HG03575 (cell line): Measurements from ENCODE around the gene TWNK.

Source experiments
- ATAC-seq: cut with Tn5 transposase; IDR thresholded peaks from one replicate; pipeline ENCODE4 v1.9.1; 2021; ENCODE audit not compliant: unreplicated experiment, insufficient number of reproducible peaks, low FRiP score; ENCODE audit errors: extremely low read depth

Gene TWNK

DNA sequence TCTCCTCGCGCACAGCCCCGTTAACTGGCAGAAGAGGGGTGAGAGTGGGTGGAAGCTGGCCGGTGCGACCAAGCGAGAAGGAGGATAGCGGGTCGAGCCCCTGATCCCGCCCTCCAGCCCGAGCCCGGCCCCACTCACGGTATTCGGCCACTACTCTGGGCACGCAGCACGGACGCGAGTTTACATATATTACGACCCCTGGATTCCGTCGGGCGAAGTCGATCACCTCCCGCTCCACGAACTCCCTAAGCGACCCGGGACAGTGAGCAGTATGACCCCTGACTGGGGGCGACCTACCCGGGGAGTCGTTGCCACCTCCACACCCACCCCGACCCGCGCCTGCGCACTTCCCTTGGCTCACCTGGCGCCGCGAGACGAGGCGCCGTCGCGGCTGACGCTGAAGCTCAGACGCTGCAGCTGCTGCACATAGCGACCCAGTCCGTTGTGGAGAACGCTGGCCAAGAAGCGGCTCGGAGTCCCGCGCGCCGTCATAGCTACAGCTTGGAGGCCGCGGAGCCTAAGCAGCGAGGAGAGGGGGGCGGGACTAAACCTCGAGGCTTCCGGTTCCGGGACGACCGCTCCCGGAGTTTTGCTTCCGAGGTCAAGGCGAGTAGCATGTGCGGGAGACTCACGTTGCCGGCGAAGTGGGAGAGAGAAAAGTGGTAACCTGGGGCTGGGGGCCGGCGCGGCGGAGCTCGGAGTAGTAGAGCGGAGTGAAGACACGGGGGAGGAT is at the start of gene TWNK, which contains the start of gene MRPL43:
TWNK (plus strand) TSS at position 592 of the 733 bp plus-strand sequence. CDS start 668 bp downstream, outside the sequence.
MRPL43 (minus strand) TSS at position 546 of the 733 bp plus-strand sequence; CDS start at position 492, 54 bp downstream.
- ATAC-seq: no peak

DNA sequence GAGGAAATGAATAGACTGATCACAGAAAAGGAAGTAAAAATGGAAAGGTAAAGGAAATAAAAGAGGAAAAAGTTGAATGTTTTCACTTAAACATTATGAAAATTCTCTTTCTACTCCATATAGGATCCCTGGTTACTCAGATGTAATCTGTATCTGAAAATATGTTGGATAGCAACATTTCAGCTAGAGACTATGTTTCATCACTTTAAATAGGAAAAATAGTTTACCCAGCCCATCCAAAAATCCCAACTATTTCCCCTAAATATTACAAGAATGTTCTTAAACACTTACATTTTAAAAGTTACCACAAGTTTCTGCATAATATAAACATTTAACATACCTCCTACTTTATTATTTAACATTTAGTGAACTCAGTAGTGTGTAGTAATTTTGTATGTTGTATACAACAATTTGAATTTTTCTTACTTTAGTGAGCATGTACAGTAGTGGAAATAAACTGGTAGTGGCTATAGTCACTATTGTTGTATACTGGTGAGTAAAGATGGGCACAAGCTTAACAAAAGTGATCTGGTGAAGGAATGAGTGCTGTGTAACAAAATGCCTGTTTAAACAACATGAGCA is 47.5 kb upstream of the TWNK start:
- no peak for ATAC-seq

DNA sequence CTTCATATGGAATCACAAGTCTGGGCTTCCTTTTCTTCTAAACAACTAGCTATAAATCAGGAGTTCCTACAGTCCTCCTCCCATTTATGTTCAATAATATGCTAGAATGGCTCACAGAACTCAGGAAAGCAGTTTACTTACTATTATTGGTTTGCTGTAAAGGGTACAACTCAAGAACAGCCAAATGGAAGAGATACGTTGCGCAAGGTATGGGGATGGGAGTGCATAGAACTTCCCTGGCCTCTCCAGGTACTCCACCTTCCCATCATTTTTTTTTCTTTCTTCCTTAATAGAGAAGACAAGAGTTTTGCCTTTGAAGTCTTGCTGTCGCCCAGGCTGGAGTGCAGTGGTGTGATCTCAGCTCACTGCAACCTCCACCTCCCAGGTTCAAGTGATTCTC is 45.1 kb upstream of the TWNK start:
- no peak for ATAC-seq

DNA sequence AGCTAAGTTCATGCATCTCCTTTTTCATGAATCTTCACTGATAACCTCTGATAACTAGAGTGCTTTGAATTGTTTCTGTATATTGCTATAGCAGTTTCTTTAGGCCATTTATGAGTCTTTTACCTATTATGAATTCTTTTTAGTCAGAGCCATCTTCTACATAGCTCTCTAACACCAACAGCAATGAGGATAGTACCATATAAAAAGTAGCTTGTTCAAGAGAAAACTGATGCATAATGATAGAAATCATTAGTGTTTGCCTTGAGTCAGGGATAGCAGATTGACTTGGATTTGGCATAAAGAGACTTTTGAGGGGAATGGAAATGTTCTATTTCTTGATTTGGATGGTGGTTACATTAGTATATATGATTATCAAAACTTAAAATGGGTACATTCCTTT is 43.8 kb upstream of the TWNK start:
- ATAC-seq: no peak

DNA sequence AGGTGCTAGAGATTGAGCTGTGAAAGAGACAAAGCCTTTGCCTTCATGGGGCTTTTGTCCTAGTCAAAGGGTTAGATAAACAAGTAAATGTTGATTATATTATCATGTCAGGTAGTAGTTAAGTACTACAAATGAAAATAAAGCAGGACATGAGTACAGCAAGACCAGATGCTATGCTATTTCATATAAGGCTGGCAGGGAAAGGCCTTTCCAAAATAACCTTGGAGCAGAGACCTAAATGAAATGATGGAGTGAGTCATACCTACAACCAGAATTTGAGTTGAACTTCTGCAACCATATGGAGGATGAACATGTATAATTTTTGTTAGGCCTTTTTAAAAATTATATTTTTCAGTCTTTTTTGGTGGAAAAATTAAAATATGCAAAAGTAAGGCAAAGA is 41.6 kb upstream of the TWNK start:
- ATAC-seq: no peak

DNA sequence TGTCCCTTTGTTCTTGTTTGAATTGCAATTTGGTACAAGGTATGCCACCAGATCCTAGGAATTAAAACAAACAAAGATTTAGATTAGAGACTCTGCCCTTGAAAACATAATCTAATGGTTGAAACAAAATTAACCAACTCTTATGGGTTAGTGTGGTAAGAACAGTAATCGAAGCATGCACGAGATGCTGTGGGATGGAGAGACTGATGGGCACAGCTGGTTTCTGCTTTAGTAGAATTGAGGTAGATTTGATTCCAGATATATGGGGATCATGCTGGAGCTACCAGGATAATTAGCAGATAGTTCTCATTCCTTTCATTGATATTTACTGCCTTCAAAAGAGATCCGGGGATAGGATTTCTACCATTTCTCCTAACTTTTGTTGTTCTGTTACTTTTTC is 38.4 kb upstream of the TWNK start:
- no peak for ATAC-seq

DNA sequence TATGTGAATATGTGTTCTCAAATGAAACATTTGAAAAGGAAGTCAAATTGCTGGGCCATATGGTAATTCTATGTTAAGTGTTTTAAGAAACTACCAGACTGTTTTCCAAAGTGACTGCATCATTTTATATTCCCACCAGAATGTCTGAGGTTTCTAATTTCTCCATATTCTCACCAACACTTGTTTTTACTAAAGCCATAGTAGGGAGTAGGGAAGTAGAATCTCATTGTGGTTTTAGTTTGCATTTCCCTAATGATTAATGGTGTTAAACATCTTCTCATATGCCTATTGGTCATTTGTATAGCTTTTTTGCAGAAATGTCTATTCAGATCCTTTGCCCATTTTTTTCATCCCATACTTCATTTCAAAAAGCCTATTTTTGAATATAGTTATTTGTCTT is 27.1 kb upstream of the TWNK start:
- no peak for ATAC-seq

DNA sequence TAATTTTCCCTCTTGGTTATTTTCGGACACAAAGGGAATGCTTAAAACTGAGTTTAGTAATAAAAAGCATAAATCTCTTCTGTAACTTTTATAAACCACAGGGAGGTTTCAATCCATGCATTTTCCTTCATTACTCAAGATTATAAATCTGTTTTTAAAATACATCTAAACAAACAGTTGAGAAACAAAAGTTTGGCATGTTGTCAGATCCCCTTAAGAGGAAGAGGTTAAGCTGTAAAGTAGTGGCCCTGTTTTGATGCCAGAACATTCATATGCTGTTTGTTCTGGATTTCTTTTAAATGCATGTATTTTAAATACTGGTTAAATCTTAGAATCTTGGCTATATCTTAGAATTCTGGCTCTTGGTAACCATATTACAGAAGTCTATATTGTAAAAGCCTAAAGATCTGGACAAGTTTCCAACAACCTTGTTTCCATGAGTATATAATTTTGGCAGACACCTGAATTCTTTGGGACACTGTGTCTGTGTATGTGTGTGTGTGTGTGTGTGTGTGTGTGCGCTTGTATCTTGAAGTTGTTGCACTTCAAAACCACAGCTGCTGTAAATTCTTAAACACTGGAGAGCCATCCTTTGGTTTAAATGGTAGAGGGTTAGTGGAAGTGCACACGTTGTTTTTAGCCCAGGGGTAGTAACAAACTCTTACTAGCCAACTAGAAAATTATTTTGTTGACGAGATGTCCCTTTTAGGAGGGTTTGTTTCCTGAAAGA is 24.8 kb upstream of the TWNK start:
- ATAC-seq: no peak

DNA sequence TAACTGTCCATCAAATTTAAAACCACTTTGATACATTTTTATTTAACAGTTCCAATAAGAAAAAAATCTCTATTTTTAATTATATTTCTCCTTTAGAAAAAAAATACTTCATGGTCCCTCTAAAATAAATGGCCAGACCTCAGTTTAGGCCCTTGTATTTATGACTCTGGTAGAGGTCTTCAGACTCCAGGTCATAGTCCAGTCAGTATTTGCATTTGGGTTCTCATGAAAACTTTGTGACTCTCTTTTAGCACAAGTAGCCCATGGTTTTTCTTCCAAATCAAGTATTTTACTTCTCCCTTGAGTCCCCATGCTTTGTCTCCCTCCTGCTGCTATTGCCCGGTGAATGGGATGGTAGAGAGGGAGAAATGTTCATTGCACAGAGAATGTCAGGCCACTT is 23.5 kb upstream of the TWNK start:
- ATAC-seq: no peak

DNA sequence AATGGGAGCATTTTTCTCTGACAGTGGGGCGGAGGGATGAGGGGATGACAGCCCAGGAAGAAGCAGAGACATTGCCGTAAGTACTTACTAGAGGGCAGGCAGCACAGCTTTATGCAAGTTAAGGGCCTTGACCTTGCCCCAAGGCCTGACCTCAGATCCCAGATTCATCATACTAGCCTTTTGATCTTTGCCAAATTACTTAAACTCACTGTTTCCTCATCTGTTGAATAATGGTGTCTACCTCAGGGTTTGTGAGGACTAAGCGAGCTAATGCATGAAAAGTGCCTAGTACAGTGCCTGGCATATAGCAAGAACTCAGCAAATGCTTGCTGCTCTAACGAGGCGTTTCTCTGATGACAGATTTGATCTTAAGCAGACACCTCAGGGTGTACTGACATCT is 21.5 kb upstream of the TWNK start:
- no peak for ATAC-seq

DNA sequence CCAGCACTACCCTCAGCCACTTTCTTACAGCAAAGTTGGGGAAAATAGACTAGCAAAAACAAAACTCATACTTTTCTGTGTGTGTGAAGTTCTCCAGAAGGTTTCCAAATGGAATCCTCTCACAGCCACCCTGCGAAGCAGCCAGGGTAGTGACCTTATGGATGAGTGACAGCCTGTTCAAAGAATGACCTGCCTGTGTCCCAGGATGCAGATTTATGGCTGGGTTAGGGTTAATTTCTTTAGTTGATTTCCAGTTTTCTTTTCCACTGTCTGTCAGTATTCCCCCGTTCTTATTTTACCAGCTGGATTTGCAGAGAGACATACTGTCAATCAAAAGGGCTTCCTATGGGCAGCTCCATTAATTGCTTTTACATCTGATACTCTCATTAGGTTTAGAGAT is 20.5 kb upstream of the TWNK start:
- ATAC-seq: no peak

DNA sequence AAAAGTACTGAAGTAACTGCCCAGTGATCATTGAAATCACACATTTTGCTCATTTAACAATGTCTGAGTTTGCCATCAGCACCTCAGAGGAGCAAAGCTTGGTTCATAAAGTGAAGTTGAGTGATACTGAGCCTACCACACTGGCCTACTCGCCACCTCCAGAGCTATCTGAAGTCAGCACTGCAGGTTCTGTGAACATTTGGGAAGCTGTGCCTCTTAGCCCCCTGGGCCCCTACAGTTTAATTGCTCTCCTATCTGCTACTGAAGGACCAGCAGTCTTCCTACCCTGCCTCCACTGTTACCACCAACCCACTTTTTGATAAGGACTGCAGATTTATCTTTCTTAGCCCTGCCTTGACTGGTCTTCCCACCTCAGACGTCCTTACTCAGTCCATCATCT is 20.0 kb upstream of the TWNK start:
- ATAC-seq: no peak

DNA sequence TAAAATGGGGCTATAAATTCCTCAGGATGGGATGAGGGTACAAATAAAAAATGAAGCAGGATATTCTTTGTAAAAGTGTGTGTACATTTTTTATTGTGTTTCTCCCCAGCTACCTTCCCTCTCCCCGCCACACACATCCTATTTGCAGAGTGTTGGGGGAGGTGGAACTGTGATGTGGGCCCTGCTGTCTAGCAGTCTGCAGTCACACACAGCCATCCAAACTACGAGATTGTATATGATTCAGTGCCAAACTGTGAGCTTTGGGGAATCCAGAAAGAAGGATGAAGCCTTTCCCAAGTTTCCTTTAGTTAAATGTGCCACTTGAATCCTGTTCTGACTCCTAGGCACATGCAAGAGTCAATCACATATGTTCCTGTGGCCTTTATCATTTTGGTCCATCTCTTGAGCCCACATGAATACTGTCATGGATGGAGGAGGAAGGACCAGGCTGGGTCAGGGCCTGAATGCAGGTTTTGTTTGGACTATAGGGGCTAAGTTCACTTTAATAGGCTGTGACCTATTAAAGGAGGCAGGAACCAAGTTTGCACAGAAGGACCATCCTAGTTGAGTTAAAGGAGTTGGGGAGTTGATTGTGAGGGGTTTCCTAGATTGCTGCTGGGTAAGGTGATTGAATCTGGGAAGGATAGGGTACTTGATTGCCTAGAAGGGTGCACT is 19.1 kb upstream of the TWNK start:
- no peak for ATAC-seq

DNA sequence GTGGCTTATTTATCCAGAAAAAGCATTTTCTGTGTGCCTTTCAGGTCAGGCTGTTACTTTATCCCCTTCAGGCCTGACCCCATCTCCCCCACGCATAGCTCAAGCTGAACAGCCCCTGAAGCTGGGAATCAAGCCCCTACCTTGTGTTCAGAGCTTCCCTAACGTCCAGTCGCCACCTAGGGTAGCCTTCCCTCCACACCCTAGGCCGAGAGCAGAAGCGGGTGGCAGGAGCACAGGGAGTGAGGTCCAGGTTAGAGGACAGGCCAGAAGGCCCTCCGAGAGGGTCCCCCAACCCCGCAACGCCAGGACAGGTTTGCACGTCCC is 18.5 kb upstream of the TWNK start:
- no peak for ATAC-seq

DNA sequence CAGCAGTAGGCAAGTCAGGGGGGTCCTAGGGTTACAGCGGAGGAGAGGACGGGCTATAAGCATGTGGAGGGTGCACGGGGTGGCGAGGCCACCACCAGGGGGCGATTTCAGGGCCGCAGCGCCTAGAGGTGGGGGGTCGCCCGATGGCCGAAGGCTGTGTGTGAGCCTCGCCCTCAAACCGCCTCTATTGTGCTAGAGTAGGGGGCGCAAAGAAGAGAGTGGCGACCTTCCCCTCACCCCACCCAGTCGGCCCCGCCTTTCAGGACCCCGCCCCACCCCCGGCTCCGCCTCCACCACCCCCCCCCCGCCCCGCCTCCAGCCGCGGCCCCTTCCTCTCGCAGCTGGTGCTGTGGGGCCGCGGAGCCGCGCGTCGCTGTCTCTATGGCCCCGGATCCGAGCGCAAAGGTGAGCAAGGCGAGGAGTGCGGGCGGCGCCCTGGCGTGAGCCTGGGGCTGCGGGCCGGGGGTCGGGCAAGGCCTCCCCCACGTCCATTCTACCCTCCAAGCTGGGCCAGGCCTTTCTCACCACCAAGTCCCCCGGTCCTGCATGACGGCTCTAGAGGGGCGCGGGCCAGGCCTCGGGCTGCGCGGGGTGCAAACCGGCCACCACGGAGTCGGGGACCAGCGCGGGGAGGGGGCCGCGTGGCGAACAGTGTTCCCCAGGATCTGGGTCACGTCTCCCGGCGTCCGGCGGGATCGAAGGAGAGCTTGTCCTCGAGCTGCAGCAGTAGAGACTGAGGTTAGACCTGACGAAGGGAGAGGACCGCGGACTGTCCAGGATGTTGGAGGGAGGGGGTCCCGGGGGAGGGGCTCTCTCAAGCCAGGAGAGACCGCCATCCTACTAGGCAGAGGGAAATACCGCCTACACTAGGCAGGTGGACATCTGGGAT is 17.9 kb upstream of the TWNK start, which contains the start of gene SEMA4G:
SEMA4G (plus strand) TSS at position 318 of the 889 bp plus-strand sequence. CDS start 3,409 bp downstream, outside the sequence.
- no peak for ATAC-seq

DNA sequence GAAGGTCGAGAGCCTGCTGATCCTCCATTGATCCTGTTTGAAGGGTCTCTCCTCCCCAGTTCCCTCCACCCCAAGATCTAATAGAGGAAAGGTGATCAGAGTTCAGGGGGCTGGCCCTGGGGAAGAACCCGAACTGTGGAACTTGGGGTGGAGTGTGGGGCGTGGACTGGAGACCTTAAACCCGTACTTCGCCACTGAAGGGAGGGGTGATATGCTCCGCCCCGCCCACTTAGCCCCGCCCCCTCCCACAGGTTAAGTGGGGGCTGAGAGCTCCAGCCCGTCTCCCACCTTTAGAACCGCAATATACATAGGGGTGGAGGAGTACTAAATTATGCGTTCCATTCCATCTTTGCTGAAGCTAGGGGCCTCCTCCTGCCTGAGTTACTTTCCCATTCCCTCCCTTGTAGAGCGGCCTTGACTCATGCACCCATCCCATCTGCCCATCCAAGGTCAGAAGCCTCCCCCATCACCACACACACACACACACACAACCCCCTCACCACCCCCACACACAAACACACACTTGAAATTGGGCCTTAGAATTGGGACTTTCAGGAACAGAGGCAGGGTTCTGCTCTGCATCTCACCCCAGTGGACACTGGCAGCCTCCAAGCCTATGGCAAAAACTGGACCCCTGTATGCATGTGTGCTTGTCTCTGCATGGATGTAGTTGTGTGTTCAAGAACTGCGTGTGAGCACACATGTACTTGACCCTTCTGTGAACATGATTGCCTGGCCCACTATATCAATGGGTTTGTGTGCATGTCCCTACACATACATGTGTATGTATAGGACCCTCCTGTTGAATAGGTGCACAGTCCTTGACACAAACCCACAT is 17.0 kb upstream of the TWNK start:
- no peak for ATAC-seq

DNA sequence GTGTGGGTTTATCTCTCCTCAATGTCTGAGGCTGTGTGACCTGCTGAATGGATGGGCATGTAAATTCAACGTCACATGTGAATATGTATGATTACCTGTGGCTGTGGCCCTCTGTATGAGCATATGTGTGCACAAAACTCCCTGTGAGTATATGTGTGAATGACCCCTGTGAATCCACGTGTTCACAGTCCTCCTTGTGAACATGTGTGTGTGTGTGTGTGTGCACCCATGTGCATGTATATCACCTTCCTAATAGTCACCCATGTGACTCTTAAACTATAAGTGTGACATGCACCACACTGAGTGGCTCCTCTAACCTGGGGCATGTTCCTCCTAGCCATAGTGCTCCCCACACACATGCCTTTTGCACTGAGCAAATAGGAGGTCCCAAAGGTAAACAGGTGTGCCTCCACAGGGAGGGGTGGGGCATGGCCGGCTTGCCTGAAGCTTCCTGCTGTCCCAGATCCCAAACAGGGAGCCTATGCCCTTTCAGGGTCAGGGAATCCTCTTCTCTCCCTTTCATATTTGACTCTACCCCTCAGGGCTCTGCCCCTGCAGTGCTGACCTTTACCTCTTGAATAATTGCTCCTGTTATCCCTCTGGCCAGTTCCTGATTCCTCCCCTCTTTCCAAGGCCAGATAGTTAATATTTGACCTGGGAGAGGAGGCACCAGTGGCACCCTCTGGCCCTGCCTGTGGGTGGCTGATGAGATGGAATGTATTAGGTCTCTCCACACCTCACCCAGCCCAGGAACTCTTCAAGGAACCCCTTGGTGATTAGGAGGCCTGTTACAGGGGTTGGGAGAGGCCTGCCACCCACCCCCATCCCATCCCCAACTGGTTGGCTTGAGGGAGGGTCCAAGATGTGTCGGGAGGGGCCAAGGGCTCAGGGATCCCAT is 16.2 kb upstream of the TWNK start:
- ATAC-seq: no peak
